ENCODE measurements around the gene GALNT13.

Gene GALNT13

DNA sequence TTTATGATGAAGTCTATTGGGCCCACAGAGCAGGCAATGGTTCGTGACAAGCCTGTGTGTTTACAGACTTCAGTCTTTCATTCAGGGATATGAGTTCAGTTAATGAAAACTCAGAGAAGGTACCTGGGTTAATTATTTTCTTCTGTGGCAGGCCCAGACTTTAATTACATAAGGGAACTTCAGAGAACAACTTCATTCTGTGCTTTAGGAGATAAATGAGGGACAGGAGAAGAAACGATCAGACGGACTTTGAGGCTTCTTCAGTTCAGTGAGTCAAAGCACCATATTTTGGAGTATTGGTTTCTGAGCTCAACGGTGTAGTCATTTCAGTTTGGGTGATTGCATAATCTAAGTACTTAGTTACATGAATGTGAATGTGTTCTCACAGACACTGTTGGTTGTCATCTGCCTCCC lies 623.7 kb downstream of the GALNT13 start:
- DNase-seq, result no peak

GRCh38 chr2:154497019-154497418 lies 625.3 kb downstream of the GALNT13 start:
- no peak for DNase-seq

Measured in AML-193 (cell line).